MCF 10A (cell line): ENCODE results near the gene OR51B6. TPM values are rescaled to one million over a fixed set of nuclear protein-coding genes. Genes with fewer than 3 reads are reported as not detected.

Experiments used
- BruUV-seq: library from RNA; stranded (reverse); fragments of 400-500 nt; replicated peaks from 2 replicates; lab custom pipeline; 2021; lab: Mats Ljungman, UMichigan
- CTCF ChIA-PET: fragments of 300-600 bp; sonication (Branson Sonifier 250); formaldehyde crosslinking; extraction: SDS; loops from one replicate; lab custom pipeline; 2021; ENCODE audit warnings: antibody characterized with exemption, inconsistent platforms; lab: Yijun Ruan, JAX
- POLR2A ChIA-PET: fragments of 300-600, 350-650 bp; sonication (Branson Sonifier 250); formaldehyde crosslinking; extraction: SDS; loops from one replicate; lab custom pipeline; 2020; ENCODE audit warnings: antibody characterized with exemption, inconsistent platforms; lab: Yijun Ruan, JAX
- DNase-seq: peaks from one replicate; pipeline ENCODE4 v3.0.0-alpha.2; 2018; ENCODE audit not compliant: unreplicated experiment
- H3K27ac Mint-ChIP-seq: one replicate; pipeline ENCODE4 v1.8.0; 2022; ENCODE audit warnings: mild to moderate bottlenecking, low read depth, mixed read lengths; ENCODE audit not compliant: unreplicated experiment
- H3K27me3 Mint-ChIP-seq: one replicate; pipeline ENCODE4 v1.8.0; 2022; ENCODE audit warnings: mixed read lengths; ENCODE audit not compliant: insufficient read depth, unreplicated experiment
- H3K36me3 Mint-ChIP-seq: one replicate; pipeline ENCODE4 v1.8.0; 2022; ENCODE audit warnings: mild to moderate bottlenecking, moderate library complexity, mixed read lengths; ENCODE audit not compliant: insufficient read depth, unreplicated experiment
- H3K4me1 Mint-ChIP-seq: one replicate; pipeline ENCODE4 v1.8.0; 2022; ENCODE audit warnings: mixed read lengths; ENCODE audit not compliant: insufficient read depth, unreplicated experiment
- H3K4me3 Mint-ChIP-seq: one replicate; pipeline ENCODE4 v1.8.0; 2022; ENCODE audit warnings: mild to moderate bottlenecking, moderate library complexity, mixed read lengths; ENCODE audit not compliant: unreplicated experiment
- H3K9me3 Mint-ChIP-seq: one replicate; pipeline ENCODE4 v1.8.0; 2022; ENCODE audit warnings: mixed read lengths; ENCODE audit not compliant: unreplicated experiment
- intact Hi-C: fragments of 100-400 bp; cut with micrococcal nuclease; formaldehyde crosslinking; loops from 2 replicates; pipeline ENCODE4 v1.14.1; 2022
- total RNA-seq: library from RNA; stranded (reverse); gene quantifications from 2 replicates; pipeline ENCODE4 v1.2.3, GENCODE V29; 2022
- TF ChIP-seq, protein P1 (sequence below): fragments of 200-600 bp; IDR thresholded peaks from one replicate; pipeline ENCODE4 v1.8.0; 2022; ENCODE audit warnings: antibody characterized with exemption, mild to moderate bottlenecking; ENCODE audit not compliant: unreplicated experiment

OR51B6 gene
- total RNA-seq, 1 experiment from 2014 or later = not detected

GRCh38 chr11:5384335-5384734 is 33.0 kb downstream of the OR51B6 start:
- intact Hi-C loops = loop anchor here (10.0 kb wide), 1 partner anchor 1200 kb away; no protein-coding TSS in a partner anchor
- BruUV-seq = no TSS peak
- Mint-ChIP-seq H3K4me1 (no peaks in the 10 kb centered on the region), H3K4me3 (no peak overlapping the region), H3K27ac (no peak overlapping the region), H3K27me3 (peaks cover 23% of the 10 kb centered on the region), H3K9me3 (no peaks in the 10 kb centered on the region), H3K36me3 (no peaks in the 10 kb centered on the region)
- TF ChIP-seq, protein P1, sequence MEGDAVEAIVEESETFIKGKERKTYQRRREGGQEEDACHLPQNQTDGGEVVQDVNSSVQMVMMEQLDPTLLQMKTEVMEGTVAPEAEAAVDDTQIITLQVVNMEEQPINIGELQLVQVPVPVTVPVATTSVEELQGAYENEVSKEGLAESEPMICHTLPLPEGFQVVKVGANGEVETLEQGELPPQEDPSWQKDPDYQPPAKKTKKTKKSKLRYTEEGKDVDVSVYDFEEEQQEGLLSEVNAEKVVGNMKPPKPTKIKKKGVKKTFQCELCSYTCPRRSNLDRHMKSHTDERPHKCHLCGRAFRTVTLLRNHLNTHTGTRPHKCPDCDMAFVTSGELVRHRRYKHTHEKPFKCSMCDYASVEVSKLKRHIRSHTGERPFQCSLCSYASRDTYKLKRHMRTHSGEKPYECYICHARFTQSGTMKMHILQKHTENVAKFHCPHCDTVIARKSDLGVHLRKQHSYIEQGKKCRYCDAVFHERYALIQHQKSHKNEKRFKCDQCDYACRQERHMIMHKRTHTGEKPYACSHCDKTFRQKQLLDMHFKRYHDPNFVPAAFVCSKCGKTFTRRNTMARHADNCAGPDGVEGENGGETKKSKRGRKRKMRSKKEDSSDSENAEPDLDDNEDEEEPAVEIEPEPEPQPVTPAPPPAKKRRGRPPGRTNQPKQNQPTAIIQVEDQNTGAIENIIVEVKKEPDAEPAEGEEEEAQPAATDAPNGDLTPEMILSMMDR = no peak
- CTCF ChIA-PET = no interaction called here
- POLR2A ChIA-PET = no interaction called here
- no peak for DNase-seq

DNA sequence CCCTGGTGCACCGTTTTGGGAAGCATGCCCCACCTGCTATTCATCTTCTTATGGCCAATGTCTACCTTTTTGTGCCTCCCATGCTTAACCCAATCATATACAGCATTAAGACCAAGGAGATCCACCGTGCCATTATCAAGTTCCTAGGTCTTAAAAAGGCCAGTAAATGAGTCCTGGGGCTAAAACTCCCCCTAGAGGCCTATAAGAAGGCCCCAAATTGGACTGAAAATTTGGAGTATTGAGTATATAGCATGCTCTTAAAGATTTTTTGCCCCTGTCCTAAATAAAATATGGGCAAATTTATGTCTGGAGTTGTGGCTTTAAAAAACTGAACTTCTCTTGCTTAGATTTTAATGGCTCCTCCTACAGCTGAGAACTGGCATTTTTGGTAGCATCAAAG is 38.9 kb downstream of the OR51B6 start:
- Mint-ChIP-seq H3K9me3 (no peaks in the 10 kb centered on the region), H3K4me3 (no peak overlapping the region), H3K27ac (no peak overlapping the region), H3K4me1 (no peaks in the 10 kb centered on the region), H3K36me3 (no peaks in the 10 kb centered on the region), H3K27me3 (no peaks in the 10 kb centered on the region)
- ChIA-PET CTCF (interaction anchor here (0.6 to 1.1 kb wide), 2 partner anchors 9 to 347 kb away, joined by 3 read pairs; no protein-coding TSS in a partner anchor), POLR2A (no interaction called here)
- intact Hi-C loops = no loop called here
- BruUV-seq = no TSS peak
- no peak for DNase-seq
- TF ChIP-seq, protein P1 = no peak

DNA sequence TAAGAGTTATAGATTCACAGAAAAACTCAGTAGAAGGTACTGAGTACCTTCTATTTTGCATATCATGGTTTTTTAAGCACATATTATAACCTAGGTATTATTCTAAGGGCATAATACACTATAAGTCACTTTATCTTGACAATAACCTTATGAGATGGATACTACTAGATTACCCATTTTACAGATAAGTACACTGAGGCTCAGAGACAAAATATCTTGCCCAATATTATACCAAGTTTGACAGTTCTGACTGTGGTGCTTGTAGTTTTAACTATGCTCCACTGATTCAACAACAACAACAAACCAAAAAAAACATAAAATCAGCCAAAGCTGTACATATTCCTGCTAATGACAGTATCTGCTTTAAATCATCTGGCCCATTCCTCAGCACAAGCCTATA is 42.8 kb downstream of the OR51B6 start:
- intact Hi-C loops = no loop called here
- ChIA-PET CTCF (interaction anchor here (0.5 to 1.1 kb wide), 3 partner anchors 9 to 269 kb away, joined by 3 to 4 read pairs (median 3); no protein-coding TSS in a partner anchor), POLR2A (no interaction called here)
- no TSS peak for BruUV-seq
- H3K4me3 Mint-ChIP-seq = no peak overlapping the region
- DNase-seq = no peak
- no peak overlapping the region for H3K27ac Mint-ChIP-seq
- no peaks in the 10 kb centered on the region for H3K36me3 Mint-ChIP-seq
- H3K27me3 Mint-ChIP-seq = peaks cover 2% of the 10 kb centered on the region
- no peaks in the 10 kb centered on the region for H3K4me1 Mint-ChIP-seq
- no peaks in the 10 kb centered on the region for H3K9me3 Mint-ChIP-seq
- TF ChIP-seq, protein P1 = no peak

DNA sequence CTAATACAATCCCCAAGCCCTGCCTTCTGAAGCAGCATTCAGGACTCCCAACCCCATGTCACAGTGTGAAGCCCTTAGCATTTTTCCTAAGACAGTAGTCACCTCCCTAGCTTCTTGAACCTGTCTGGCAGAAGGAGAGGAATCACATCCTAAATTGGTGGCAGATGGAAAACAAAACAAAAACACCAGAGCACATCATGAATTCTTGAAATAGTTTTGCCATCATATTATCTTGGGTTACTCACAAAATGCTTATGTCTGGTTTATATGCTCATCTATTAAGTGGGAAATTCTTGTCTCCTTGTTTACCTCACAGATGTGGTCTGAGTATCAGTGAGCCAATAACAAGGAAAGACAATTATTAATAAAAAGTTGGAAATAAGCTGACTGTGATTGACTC is 47.6 kb downstream of the OR51B6 start:
- H3K36me3 Mint-ChIP-seq = no peaks in the 10 kb centered on the region
- ChIA-PET CTCF (interaction anchor here (1.2 kb wide), 1 partner anchor 19 kb away, joined by 5 read pairs; no protein-coding TSS in a partner anchor), POLR2A (no interaction called here)
- H3K27me3 Mint-ChIP-seq = peaks cover 40% of the 10 kb centered on the region
- DNase-seq = no peak
- H3K9me3 Mint-ChIP-seq = no peaks in the 10 kb centered on the region
- no peak overlapping the region for H3K27ac Mint-ChIP-seq
- no peak overlapping the region for H3K4me3 Mint-ChIP-seq
- intact Hi-C loops = no loop called here
- no TSS peak for BruUV-seq
- TF ChIP-seq, protein P1 = no peak
- H3K4me1 Mint-ChIP-seq = no peaks in the 10 kb centered on the region

Other genes starting within 250 kb of the OR51B6 start
- gene OR52A5, start 213.2 kb upstream of the OR51B6 start, total RNA-seq = not detected in 2 replicates
- not detected in 2 replicates for gene OR52A1, start 196.8 kb upstream of the OR51B6 start, total RNA-seq
- not detected in 2 replicates for gene OR51V1, start 150.8 kb upstream of the OR51B6 start, total RNA-seq
- not detected in 2 replicates for gene HBB, start 124.4 kb upstream of the OR51B6 start, total RNA-seq
- gene HBD, start 117.0 kb upstream of the OR51B6 start, total RNA-seq = not detected in 2 replicates
- gene HBG1, start 101.7 kb upstream of the OR51B6 start, total RNA-seq = not detected in 2 replicates
- gene HBG2, start 96.7 kb upstream of the OR51B6 start, total RNA-seq = not detected in 2 replicates
- not detected in 2 replicates for gene HBE1, start 81.6 kb upstream of the OR51B6 start, total RNA-seq
- gene OR51B4, start 49.6 kb upstream of the OR51B6 start, total RNA-seq = not detected in 2 replicates
- gene OR51B2, start 27.2 kb upstream of the OR51B6 start, total RNA-seq = not detected in 2 replicates
- gene OR51B5, start 8.0 kb upstream of the OR51B6 start, total RNA-seq = not detected in 2 replicates
- not detected in 2 replicates for gene OR51M1, start 32.3 kb downstream of the OR51B6 start, total RNA-seq
- gene OR51Q1, start 70.6 kb downstream of the OR51B6 start, total RNA-seq = not detected in 2 replicates
- gene OR51I1, start 90.0 kb downstream of the OR51B6 start, total RNA-seq = not detected in 2 replicates
- gene OR51I2, start 97.8 kb downstream of the OR51B6 start, total RNA-seq = not detected in 2 replicates
- gene OR52D1, start 137.2 kb downstream of the OR51B6 start, total RNA-seq = not detected in 2 replicates
- not detected in 2 replicates for gene UBQLN3, start 158.4 kb downstream of the OR51B6 start, total RNA-seq
- gene UBQLNL, start 165.2 kb downstream of the OR51B6 start, total RNA-seq = not detected in 2 replicates
- not detected in 2 replicates for gene OR52H1, start 197.0 kb downstream of the OR51B6 start, total RNA-seq
- gene OR52B6, start 229.4 kb downstream of the OR51B6 start, total RNA-seq = not detected in 2 replicates
- 0.74 and 0.75 TPM in 2 replicates for gene TRIM6, start 245.1 kb downstream of the OR51B6 start, total RNA-seq